GM10266 (cell line): ENCODE measurements around the gene NELFCD.

Experiments used
- DNase-seq: peaks from one replicate; pipeline ENCODE4 v3.0.0; 2012; ENCODE audit errors: extremely low spot score
- TF ChIP-seq, protein P1 (sequence below): IDR thresholded peaks from 2 replicates; pipeline ENCODE4 v1.5.1; 2012; ENCODE audit warnings: mild to moderate bottlenecking, low read depth; ENCODE audit not compliant: control insufficient read depth, insufficient read depth; ENCODE audit errors: missing control alignments

Gene NELFCD

DNA sequence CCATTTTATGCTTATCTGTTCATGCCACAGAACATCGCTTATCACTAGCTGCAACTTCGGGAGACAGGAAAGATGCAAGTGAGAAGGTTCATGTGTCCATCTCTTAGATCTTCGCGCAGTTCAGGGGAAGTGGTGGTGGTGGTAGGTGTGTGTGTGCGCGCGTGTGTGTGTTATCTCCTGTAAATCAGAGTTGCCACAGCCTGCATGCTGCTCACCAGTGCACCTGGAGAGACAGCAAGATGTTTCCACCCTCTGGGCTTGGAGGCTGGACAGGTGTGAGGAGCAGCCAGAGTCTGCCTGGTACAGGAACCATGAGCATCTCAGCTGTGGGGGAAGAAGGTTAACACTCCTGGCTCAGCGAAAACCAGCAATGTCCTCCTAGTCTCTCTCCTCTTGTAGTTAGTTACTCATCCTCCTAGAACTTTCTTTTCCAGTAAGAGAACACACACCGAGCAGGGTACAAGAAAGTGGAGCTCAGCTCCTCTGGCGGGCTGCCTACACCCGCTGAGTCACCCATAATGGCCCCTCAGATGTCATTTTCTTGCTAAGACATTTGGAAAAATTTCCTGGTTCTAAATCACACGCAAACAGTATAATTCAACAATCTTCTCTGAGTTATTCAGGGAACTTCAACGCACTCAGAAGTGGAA, 33.0 kb downstream of the NELFCD start:
- TF ChIP-seq, protein P1, sequence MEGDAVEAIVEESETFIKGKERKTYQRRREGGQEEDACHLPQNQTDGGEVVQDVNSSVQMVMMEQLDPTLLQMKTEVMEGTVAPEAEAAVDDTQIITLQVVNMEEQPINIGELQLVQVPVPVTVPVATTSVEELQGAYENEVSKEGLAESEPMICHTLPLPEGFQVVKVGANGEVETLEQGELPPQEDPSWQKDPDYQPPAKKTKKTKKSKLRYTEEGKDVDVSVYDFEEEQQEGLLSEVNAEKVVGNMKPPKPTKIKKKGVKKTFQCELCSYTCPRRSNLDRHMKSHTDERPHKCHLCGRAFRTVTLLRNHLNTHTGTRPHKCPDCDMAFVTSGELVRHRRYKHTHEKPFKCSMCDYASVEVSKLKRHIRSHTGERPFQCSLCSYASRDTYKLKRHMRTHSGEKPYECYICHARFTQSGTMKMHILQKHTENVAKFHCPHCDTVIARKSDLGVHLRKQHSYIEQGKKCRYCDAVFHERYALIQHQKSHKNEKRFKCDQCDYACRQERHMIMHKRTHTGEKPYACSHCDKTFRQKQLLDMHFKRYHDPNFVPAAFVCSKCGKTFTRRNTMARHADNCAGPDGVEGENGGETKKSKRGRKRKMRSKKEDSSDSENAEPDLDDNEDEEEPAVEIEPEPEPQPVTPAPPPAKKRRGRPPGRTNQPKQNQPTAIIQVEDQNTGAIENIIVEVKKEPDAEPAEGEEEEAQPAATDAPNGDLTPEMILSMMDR, result no peak
- DNase-seq, result no peak

GRCh38 chr20:59014680-59015389, 33.8 kb downstream of the NELFCD start:
- TF ChIP-seq, protein P1, result no peak
- DNase-seq, result no peak

DNA sequence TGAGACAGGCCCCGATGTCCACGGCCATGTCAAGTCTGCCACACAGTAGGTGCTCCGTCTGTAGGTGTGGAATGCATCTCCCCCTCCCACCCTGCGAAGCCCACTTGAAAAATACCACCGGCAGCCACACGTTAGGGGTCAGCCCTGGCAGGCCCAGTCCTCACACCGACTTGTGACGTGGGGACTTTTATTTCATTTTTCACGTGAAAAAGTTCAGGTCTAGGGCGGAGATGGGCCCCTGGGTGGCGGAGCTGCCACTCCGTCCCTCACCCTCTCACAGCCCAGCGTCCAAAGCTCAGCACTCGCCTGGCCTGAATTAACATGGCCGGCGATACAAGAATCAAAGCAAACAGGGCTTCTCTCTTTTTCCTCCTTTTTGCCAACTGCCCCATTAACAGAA, 34.4 kb downstream of the NELFCD start:
- TF ChIP-seq, protein P1, result no peak
- no peak for DNase-seq

GRCh38 chr20:59015812-59016711, 35.0 kb downstream of the NELFCD start:
- DNase-seq, result no peak
- TF ChIP-seq, protein P1, result no peak

- DNase-seq, result no peak
- TF ChIP-seq, protein P1, result no peak
Measured at GRCh38 chr20:59016795-59017492, 35.9 kb downstream of the NELFCD start.

GRCh38 chr20:59017493-59018231, 36.6 kb downstream of the NELFCD start:
- DNase-seq, result no peak

More at GRCh38 chr20:59017493-59018231, 36.6 kb downstream of the NELFCD start:
- TF ChIP-seq, protein P1, result no peak
